Peyer's patch (tissue), 4 donors: ENCODE measurements around the gene IKZF2.

ENCODE experiments used
- POLR2A ChIP-seq, 2 donors: fragments of 450-650 bp; IDR thresholded peaks; one replicate each; pipeline ENCODE4 v1.5.1; 2017; ENCODE audit warnings: antibody characterized with exemption in 2 of 2, mild to moderate bottlenecking in 2 of 2, moderate library complexity in 2 of 2
- TF ChIP-seq, protein P1 (sequence below), 6 experiments: fragments of 450-650 bp in 4 of 6; fragments of 200-600 bp in 2 of 6; sonication (generic) in 1 of 6; IDR thresholded peaks; one replicate each; pipeline ENCODE4 v1.5.1; 2017 to 2019; ENCODE audit warnings: antibody characterized with exemption in 6 of 6, mild to moderate bottlenecking in 3 of 6, moderate library complexity in 1 of 6

DNA sequence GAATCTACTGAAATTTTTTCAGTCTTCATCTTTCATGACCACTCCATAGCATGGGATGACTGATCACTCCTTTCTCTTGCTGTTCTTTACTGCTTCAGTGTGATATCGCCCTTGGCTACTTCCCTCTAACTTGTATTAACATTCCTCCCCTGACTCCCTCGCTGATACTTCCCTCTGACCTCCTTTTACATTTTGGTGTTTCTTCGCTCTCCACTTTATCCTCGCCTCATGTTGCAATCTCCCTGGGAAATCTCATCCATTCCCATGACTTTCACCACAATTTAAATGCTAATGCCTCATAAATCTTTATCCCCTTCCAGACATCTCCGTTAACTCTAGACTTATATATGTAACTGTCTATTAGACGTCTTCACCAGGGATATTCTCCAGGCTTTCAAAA, 167.3 kb downstream of the IKZF2 start:
- TF ChIP-seq, protein P1, sequence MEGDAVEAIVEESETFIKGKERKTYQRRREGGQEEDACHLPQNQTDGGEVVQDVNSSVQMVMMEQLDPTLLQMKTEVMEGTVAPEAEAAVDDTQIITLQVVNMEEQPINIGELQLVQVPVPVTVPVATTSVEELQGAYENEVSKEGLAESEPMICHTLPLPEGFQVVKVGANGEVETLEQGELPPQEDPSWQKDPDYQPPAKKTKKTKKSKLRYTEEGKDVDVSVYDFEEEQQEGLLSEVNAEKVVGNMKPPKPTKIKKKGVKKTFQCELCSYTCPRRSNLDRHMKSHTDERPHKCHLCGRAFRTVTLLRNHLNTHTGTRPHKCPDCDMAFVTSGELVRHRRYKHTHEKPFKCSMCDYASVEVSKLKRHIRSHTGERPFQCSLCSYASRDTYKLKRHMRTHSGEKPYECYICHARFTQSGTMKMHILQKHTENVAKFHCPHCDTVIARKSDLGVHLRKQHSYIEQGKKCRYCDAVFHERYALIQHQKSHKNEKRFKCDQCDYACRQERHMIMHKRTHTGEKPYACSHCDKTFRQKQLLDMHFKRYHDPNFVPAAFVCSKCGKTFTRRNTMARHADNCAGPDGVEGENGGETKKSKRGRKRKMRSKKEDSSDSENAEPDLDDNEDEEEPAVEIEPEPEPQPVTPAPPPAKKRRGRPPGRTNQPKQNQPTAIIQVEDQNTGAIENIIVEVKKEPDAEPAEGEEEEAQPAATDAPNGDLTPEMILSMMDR (IDR thresholded peaks at IDR 0.05): no peak
- no peak for TF ChIP-seq POLR2A (IDR thresholded peaks at IDR 0.05)
